ENCODE data around the gene DMRT2.

The DMRT2 gene

DNA sequence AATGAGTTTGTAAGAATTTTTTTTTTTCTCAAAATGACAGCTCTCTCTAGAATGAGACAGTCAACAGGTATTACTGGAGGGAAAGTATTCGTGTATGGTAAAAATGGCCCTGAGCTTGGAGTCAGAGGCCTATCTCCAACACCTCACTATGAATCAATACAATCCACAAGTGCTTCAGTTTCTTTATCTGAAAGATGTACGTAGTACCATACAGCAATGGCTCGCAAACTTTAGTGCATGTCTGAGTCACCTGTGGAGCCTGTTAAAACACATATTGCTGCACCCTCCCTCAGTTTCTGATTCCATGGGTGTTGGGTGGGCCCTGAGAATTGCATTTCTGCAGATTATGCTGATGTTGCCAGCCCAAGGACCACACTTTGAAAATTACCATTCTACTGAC lies 44.6 kb downstream of the DMRT2 start:
- no peak for DNase-seq (ENCODE audit: low read depth in 3 of 3)

DNA sequence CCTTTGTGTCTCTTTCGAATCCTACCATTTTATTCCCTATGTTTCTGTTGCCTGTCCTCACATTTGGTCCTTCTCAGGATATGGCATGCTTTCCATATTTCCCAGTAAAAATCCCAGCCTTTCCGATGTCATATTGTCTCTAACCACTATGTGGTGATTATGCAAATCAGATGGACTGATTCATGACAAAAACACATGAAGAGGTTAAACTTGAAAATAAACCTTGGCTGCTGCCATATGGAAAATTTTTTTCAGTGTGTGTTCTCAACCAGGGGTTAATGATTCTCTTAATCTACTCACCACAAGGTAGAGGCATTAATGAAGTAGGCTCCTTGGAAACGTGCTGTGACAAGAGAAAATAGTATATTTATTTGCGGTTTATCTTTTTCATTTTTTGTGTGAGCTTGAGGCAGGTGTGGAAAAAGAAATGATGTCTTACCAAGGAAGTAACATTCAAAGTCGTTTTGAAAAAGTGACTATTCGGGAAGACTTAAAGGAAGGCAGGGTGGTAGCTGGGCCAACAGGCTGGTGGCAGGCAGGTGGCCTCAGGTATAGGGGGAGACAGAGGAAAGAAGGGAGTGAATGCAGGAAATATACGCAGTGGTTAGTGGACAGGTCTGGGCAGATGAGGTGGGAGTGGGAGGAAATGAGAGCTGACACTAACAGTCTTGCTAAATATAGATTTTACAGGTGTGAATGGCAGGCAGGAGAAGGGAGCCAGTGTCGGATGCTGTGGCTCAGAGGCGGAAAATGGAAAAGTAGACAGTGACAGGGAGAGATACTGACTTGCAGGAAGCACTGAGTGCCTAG lies 46.2 kb downstream of the DMRT2 start:
- DNase-seq (ENCODE audit: low read depth in 3 of 3) = no peak

DNA sequence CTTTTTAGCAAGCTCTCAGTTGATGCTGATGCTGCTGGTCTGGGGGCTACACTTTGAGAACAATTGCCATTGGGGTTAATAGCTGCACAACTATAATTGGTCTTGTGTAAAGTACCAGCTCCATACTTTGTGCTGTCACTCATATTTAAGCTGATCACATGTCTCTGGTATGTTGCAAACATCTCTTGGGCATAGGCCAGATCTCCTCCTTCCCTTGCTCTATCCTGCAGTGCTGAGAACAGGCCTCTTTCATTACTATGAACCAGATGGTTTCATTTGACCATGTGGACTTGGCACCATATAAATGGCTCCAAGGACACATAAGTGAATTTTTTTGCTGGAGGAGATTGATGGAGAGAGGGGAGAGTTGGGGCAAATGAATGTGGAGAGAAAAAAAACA lies 48.4 kb downstream of the DMRT2 start:
- DNase-seq (ENCODE audit: low read depth in 3 of 3) = no peak

DNA sequence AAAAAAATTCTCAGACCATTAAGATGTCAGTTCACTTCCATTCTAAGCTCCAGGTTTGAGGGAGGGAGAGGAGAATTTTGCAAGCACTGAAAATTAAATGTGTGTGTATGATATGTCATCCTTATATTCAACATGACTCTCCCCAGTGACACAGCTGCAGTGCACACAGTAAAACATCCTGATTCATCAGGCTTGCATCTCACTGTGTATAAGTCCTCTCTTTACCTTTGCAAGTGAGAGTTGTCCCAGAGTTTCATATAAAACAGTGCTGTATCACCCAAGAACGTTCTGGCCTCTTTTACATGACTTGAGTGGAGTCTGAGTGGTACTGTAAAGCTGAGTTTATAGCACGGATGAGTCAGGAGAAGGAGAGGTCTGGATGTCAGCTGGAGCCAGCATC lies 50.0 kb downstream of the DMRT2 start:
- no peak for DNase-seq (ENCODE audit: low read depth in 3 of 3)

DNA sequence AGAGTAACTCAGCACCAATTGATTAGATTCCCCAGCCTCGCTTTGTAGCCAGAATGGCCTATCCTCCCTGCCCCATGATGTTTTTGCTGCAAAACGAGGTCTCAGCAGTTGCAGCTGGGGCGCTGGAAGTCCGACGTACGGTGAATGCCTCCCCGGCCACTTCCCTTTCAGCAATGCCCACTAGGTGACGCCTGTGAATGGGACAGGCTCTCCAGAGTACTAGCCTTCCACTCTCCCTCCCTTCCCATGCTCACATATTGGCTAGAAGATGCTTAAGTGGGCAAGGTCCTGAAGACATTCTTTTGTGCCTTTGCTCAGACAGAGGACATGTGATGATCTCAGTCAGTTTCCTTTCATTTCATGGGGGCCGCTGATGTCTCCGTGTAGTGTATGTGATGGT lies 50.8 kb downstream of the DMRT2 start:
- DNase-seq (ENCODE audit: low read depth in 3 of 3) = no peak

DNA sequence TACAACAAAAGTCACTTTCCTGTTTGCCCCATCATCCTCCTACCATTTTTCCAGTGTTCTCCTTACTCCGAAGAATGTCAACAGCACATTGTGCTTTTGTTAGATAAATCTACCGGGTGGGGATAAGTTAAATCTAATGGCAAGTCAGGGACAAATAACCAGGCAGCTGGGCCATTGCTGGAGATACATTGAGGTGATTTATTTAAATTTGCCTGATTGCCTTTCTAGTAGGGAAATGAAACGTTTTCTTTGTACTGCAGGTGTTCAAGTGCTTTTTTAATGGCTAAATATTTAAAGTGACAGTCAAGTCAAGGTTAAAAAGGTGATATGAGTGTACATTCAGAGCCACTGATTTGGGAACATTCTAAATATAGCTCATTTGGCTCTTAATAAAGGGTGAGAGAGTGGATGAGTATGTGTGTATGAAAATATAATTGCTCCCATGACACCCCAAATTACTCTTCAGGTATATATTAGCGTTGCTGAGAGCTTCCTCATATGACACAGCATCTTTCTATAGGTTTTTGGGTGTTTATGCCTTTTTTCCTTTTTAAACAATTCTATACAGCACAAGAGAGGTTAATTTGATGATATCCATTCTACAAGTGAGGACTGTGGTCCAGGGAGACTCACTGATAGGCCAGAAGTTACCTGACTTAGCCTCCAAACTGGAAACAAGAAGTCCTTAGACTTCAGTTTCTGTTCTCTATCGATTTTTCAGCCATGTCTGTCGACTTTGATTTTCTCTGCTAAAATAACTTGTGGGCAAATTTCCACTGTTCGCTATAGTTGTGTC lies 51.9 kb downstream of the DMRT2 start:
- no peak for DNase-seq (ENCODE audit: low read depth in 3 of 3)

DNA sequence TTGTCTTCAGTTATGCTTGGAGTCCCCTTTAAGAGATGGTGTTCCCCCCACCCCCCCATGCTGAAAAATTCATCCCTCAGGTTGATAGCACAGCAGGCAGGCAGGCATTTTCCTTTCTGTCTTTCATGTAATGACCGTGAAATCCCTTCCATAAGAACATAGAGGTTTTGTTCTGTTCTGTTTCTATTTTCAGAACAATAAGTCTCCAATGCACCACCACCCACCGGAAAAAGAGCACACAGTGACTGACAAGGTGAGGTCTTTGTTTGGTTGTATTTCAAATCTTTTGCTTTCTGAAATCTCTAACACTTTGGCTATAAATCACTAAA lies 52.4 kb downstream of the DMRT2 start:
- DNase-seq (ENCODE audit: low read depth in 3 of 3) = no peak

Measured in stimulated activated CD4-positive, alpha-beta T cell treated with anti-CD3 and anti-CD28 coated beads, TNF-alpha, amount 100 ng/mL, for 48 hours (primary cell).